ENCODE measurements around the gene RNF14. TPM values are rescaled to one million over a fixed set of nuclear protein-coding genes. Genes with fewer than 3 reads are reported as not detected.

Gene RNF14
- total and polyA plus RNA-seq, 2 donors (not counting 3 experiments of a cell fraction or from before 2014, with no cell fraction given), result 23.5 to 55.9 TPM

- dilution Hi-C loops (cut with MboI; ENCODE audit: extremely low pct_ligation_motif_present, low sequenced_read_pairs) (no loop called here), intact Hi-C loops (cut with micrococcal nuclease) (no loop called here)
- ChIA-PET CTCF (interaction anchor here (10.0 kb wide), 1 partner anchor 134 kb away, joined by 122 read pairs; no protein-coding TSS in a partner anchor), POLR2A (no interaction called here)
- FAIRE-seq (no peak), DNase-seq (ENCODE audit: low read depth, low spot score) (no peak)
- H3K9me1 ChIP-seq (replicated peaks; ENCODE audit: control insufficient read depth, extremely low read depth, insufficient read depth, low read length), result no peaks in the 10 kb centered on the region
- peaks cover 21% of the 10 kb centered on the region for H3K4me1 ChIP-seq (ENCODE audit: control insufficient read depth, extremely low read depth, insufficient read depth, low read length)
- H3K27me3 ChIP-seq (ENCODE audit: control insufficient read depth in 2 of 2, insufficient read depth in 2 of 2, low read length in 2 of 2), result no peaks in the 10 kb centered on the region
- H3K4me2 ChIP-seq (ENCODE audit: insufficient read depth, low read length), result no peak overlapping the region
- H3K27ac ChIP-seq (ENCODE audit: insufficient read depth, low read depth, low read length), result no peak overlapping the region
- H3K9ac ChIP-seq (replicated peaks; ENCODE audit: extremely low read depth, insufficient read depth, low read length), result no peak overlapping the region
- H3K79me2 ChIP-seq (ENCODE audit: control insufficient read depth, insufficient read depth, low read length), result no peaks in the 10 kb centered on the region
- H4K20me1 ChIP-seq (replicated peaks; ENCODE audit: control insufficient read depth, extremely low read depth, insufficient read depth, low read length), result no peaks in the 10 kb centered on the region
- H3K36me3 ChIP-seq (ENCODE audit: control insufficient read depth in 2 of 2, extremely low read depth in 1 of 2, insufficient read depth in 2 of 2, low read length in 2 of 2), result peaks cover 6 to 11% of the 10 kb centered on the region in 2 experiments
- no peak overlapping the region for H3K4me3 ChIP-seq (replicated peaks in 1 of 3; ENCODE audit: insufficient read depth in 1 of 3, low read depth in 1 of 3, low read length in 3 of 3)
- TF ChIP-seq GATA2 (IDR thresholded peaks at IDR 0.05; ENCODE audit: insufficient read depth, insufficient read length, low read depth, low read length), result no peak
- no peak for TF ChIP-seq FOS (IDR thresholded peaks at IDR 0.05; ENCODE audit: borderline replicate concordance, insufficient read depth, low read length)
- TF ChIP-seq MYC (IDR thresholded peaks at IDR 0.05; ENCODE audit: low read depth, low read length), result no peak
- no peak for TF ChIP-seq CTCF (IDR thresholded peaks at IDR 0.05; ENCODE audit: extremely low read depth in 1 of 2, insufficient read depth in 1 of 2, low read depth in 1 of 2, low read length in 2 of 2)
- TF ChIP-seq POLR2AphosphoS5 (IDR thresholded peaks at IDR 0.05; ENCODE audit: insufficient read depth, low read depth, low read length), result no peak
- no peak for TF ChIP-seq POLR2A (IDR thresholded peaks at IDR 0.05; ENCODE audit: low read depth, low read length)
- no peak for TF ChIP-seq MAX (IDR thresholded peaks at IDR 0.05; ENCODE audit: insufficient read depth, insufficient read length)
- TF ChIP-seq JUN (IDR thresholded peaks at IDR 0.05; ENCODE audit: borderline replicate concordance, insufficient read depth, insufficient read length, low read depth), result no peak
- TF ChIP-seq EZH2 (IDR thresholded peaks at IDR 0.05; ENCODE audit: borderline replicate concordance, low read depth, low read length, severe bottlenecking), result no peak
- H2AFZ ChIP-seq (ENCODE audit: low read depth, low read length), result no peak overlapping the region
- H3K9me3 ChIP-seq (replicated peaks; ENCODE audit: control insufficient read depth, insufficient read depth, low read length), result no peaks in the 10 kb centered on the region
- BruUV-seq (replicated peaks), result no TSS peak
These were observed 39.9 kb downstream of the RNF14 start for GRCh38 chr5:142008813-142009212.

All from endothelial cell of umbilical vein (primary cell).